Middle frontal gyrus (tissue), 1 donor: ENCODE measurements around the gene MCM3AP.
"Not testable (repeated sequence)": the region's sequence is repeated elsewhere in the genome, so short reads cannot be mapped to it uniquely, and the experiment has no call there.

Source experiments
- DNase-seq: peaks from one replicate; pipeline ENCODE4 v3.0.0-alpha.2; 2015; ENCODE audit warnings: low spot score; ENCODE audit errors: extremely low spot score

Gene MCM3AP

DNA sequence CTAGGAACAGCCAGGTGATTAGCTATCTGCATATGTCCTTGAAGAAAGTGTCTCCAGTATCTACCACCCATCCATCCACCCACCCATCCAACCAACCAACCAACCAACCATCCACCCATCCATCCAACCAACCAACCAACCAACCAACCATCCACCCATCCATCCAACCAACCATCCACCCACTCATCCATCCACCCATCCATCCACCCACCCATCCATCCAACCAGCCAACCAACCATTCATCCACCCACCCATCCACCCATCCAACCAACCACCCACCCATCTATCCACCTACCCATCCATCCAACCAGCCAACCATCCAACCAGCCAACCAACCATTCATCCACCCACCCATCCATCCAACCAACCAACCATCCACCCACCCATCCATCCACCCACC lies 26.2 kb upstream of the MCM3AP start:
- no peak for DNase-seq

GRCh38 chr21:46310260-46310659 lies 24.8 kb upstream of the MCM3AP start:
- DNase-seq = not testable (repeated sequence)

- DNase-seq = no peak
Observed at GRCh38 chr21:46308431-46308830, 23.0 kb upstream of the MCM3AP start.

DNA sequence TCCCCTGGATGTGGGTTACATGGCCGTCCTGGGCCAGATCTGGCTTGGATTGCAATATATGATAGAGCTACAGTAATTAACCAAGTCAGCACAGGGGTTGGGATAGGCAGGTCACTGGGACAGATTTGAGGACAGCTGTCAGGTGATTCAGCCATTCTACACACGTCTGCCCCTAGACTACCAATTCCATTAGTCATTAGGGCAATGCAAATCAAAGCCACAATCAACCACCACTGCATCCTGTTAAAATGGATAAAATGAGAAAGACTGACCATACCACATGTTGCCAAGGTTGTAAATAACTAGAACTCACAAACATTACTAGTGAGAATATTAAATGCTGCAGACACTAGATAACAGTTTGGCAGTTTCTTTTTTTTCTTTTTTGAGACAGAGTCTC lies 22.2 kb upstream of the MCM3AP start:
- no peak for DNase-seq

GRCh38 chr21:46304955-46305354 lies 19.5 kb upstream of the MCM3AP start:
- no peak for DNase-seq

GRCh38 chr21:46304437-46304836 lies 19.0 kb upstream of the MCM3AP start:
- DNase-seq = no peak

GRCh38 chr21:46301759-46302158 lies 16.3 kb upstream of the MCM3AP start:
- no peak for DNase-seq

- no peak for DNase-seq
Observed at GRCh38 chr21:46299167-46299566, 13.8 kb upstream of the MCM3AP start.

DNA sequence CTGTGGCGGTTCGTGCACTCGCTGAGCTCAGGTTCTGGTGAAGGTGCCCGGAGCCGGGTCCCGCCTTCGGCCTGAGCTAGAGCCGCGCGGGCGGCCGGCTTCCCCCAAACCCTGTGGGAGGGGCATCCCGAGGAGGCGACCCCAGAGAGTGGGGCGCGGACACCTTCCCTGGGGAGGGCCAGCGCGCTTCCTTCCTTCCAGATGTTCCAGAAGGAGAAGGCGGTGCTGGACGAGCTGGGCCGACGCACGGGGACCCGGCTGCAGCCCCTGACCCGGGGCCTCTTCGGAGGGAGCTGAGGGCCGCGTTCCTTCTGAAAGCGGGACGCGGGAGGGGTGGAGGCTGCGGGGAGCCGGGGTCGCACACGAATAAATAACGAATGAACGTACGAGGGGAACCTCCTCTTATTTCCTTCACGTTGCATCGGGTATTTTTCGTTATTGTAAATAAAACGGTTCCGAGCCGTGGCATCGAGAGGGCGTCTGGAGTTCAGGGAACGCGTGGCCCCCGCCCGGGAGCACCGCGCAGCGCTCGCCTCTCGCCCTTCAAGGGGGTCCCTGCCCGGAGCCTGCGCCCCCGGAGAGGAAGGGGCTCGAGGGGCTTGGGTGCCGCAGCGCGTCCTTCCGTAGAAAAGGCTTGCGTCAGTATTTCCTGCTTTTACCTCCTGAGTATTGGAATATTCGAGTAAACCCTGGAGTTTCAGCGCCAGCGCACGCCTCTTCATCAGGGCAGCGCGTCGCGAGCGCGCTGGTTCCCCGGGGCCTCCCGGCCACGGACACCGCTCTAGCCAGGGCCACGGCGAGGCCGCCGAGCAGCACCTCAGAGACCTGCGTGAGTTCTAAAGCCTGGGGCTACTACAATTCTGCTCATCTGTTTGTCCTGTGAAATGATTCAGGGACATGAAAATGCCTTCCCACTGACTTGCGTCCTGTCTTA lies 12.2 kb upstream of the MCM3AP start:
- no peak for DNase-seq

DNA sequence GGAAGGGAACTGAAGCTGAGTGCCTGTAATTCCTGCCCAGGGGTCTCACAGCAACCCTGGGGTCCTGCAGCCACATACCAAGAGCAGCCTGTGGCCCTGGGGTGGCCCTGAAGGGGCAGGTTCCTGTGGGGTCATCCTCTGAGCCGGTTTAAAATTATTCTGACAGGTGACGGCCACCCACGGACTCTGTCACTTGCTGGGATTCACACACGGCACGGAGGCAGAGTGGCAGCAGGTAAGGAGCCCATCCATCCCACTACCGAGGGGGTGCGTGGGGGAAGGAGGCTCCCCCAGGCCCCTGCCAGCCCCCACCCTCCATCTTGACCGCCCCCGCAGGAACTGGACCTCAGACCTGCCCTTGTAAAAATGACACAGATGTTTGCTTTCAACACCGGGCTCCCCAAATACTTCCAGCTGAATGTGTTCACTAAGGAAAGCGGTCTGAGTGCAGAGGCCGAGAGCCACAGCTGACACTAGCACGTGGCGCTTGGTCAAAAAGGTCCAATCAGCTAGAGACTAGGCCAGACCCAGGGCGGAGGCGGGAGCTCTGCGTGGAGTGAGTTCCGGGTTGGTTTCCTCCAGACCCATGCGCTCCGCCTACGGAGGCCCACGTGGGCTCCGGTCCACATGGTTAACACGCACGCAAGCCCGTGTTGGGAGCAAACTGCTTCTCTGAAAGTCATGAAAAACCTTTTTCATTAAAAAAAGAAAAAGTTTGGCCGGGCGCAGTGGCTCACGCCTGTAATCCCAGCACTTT lies 10.8 kb upstream of the MCM3AP start:
- peak; percentile 14 for DNase-seq

DNA sequence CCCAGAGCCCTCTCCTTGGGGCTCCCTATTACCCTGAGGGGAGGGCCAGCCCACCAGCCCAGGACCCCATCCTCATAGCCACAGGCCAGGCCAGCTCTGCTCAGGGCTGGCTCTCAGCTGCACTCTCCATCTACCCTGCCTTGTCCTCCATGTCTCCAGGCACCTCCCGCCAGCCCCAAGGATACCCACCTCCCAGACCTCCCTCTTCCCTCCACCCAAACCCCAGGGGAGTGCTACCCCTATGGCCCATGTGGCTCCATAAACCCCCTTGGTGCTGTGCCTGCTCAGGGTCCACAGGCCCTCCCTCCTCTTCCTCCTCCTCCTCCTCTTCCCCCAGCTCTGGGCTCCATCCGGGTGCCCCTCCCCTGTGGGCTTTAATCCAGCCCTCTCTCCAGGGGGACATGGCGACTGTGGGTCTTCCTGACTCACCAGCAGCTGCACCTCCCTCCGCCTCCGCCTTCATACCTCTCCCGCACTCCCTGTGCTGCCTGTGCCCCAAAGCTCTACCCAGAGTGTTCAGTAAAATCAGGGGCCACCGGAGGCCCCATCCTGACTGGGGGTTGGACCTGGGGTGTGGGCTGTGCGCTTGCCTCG lies 9.9 kb upstream of the MCM3AP start:
- no peak for DNase-seq

GRCh38 chr21:46294647-46295176 lies 9.3 kb upstream of the MCM3AP start:
- DNase-seq = no peak

GRCh38 chr21:46291561-46291960 lies 6.2 kb upstream of the MCM3AP start:
- DNase-seq = no peak

GRCh38 chr21:46289655-46290179 lies 4.3 kb upstream of the MCM3AP start:
- no peak for DNase-seq

DNA sequence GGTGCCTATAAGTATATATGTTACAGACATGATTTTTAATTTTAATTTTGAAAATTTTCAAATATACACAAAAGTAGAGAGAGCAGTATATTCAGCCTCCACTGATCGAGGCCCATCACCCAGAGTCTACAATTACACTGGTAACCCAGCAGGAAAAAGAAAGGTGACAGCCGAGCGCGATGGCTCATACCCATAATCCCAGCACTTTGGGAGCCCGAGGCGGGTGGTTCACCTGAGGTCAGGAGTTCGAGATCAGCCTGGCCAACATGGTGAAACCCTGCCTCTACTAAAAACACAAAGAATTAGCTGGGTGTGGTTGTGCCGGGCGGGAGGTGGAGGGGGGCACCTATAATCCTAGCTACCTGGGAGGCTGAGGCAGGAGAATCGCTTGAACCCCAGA lies 2.1 kb upstream of the MCM3AP start:
- DNase-seq = no peak

GRCh38 chr21:46286648-46287002 lies 1.2 kb upstream of the MCM3AP start:
- peak; percentile 8 for DNase-seq

DNA sequence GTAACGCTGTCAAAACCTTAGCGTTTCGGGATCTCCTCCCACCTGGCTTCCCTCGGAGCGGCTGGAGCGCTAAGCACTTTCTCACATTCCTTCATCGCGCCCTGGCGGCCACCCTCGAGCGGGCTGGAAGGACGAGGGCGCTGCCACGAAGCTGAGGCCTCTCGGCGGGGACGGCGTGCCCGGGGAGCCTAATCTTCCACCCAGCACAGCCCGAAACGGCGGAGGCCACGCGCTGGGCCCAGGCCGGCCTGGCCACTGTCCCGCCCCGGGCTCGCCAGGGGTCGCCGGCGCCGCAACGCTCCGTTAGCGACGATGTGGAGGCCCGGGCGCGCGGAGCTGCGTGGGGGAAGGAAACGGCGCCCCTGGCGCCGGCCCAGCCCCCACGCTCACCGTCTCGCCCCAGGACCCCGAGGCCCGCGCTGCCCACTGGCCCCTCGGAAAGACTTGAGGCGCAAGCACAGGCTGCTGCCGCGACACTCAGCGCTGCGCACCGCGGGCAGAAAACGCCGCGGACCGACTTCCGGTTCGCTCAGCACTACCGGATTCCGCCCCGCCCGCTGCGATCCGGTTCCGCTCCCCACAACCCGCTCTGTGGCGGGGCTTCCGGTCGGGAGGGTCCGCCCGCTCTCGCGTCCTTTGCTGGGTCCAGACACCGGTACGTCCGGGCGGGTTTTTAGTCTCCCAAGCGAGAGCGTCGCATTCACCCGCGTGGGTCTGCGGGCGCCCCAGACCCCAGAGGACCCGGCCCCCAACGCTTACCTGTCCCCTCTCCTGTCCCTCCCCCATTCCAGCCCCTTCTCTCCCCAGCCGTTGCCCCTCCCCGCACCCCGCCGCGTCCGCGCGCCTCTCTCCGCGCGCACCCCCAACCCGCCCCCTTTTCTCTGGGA lies 593 bp upstream of the MCM3AP start, which contains the start of gene YBEY:
TSS of gene YBEY (plus strand) at position 582 of the 887 bp plus-strand sequence. CDS start 572 bp downstream, outside the sequence.
- DNase-seq = peak; percentile 83

DNA sequence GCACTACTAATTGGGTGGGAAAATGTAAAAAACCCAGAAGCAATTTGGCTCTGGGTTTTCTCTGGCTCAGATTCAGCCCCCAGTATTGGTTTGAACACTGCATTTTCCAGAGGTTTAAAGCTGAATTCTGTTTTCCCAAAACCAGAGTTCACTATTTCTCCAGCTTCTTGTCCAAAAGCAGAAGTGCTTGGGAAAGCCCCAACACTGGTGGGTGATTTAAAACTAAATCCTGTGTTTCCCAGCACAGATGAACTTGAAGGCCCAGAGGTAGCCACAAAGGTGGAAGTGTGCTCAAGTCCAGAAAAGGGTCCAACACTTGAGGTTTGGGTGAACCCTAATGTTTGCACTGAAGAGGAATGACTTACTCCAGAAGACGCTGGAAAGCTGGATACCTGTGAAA lies 678 bp downstream of the MCM3AP start:
- DNase-seq = no peak

GRCh38 chr21:46284077-46284644 lies 1.2 kb downstream of the MCM3AP start:
- DNase-seq = no peak

GRCh38 chr21:46274797-46275390 lies 10.5 kb downstream of the MCM3AP start:
- DNase-seq = no peak
